GM12878 (cell line): ENCODE results near the gene LETMD1. TPM values are rescaled to one million over a fixed set of nuclear protein-coding genes. Genes with fewer than 3 reads are reported as not detected.

Source experiments
- ATAC-seq: fragments of 200-7000 bp; cut with Tn5 transposase; 3 replicates; pipeline ENCODE4 v1.9.1; 2020; ENCODE audit warnings: mild to moderate bottlenecking, moderate library complexity
- BruUV-seq: library from RNA; stranded (reverse); fragments of 400-500 nt; replicated peaks from 2 replicates; lab custom pipeline; 2021; lab: Mats Ljungman, UMichigan
- CTCF ChIA-PET: fragments of 300-600 bp; sonication (Branson Sonifier 250); formaldehyde crosslinking; extraction: SDS; loops from one replicate; lab custom pipeline; 2021; ENCODE audit warnings: inconsistent platforms; lab: Yijun Ruan, JAX
- POLR2A ChIA-PET: fragments of 350-600 bp; formaldehyde crosslinking; extraction: SDS; loops from one replicate; lab custom pipeline; 2021; ENCODE audit warnings: inconsistent platforms; lab: Charles Lee
- RAD21 ChIA-PET: fragments of 300-600 bp; sonication (Branson Sonifier 250); formaldehyde crosslinking; loops from one replicate; lab custom pipeline; 2023; ENCODE audit warnings: antibody characterized with exemption; ENCODE audit not compliant: unreplicated experiment; lab: Charles Lee
- SMC1A ChIA-PET: fragments of 300-600 bp; sonication (Branson Sonifier 250); formaldehyde crosslinking; loops from one replicate; lab custom pipeline; 2023; ENCODE audit not compliant: unreplicated experiment, uncharacterized antibody; lab: Charles Lee
- DNase-seq: peaks from one replicate; pipeline ENCODE4 v3.0.0-alpha.2; 2011; ENCODE audit warnings: low read depth, low spot score
- FAIRE-seq: peaks from 3 replicates; lab custom pipeline; 2011; peaks lifted over from hg19 to GRCh38; lab: Jason Lieb, UNC
- H2AFZ ChIP-seq: 2 replicates; pipeline ENCODE4 v1.6.0; 2011; ENCODE audit warnings: low read depth, low read length, control low read depth; ENCODE audit not compliant: control insufficient read depth
- H3K27ac ChIP-seq: 2 replicates; pipeline ENCODE4 v1.5.1; 2011; ENCODE audit warnings: control low read depth; ENCODE audit not compliant: control insufficient read depth, insufficient read depth
- H3K27me3 ChIP-seq, 2 experiments: replicated peaks in 1 of 2; 2 replicates each; pipeline versions ENCODE4 v1.6.0 to v1.6.1; 2011; ENCODE audit warnings: low read length in 1 of 2; ENCODE audit not compliant: control insufficient read depth in 2 of 2, insufficient read depth in 2 of 2
- H3K36me3 ChIP-seq, 2 experiments: 2 replicates each; pipeline ENCODE4 v1.5.1; 2011; ENCODE audit warnings: low read length in 1 of 2; ENCODE audit not compliant: control insufficient read depth in 2 of 2, insufficient read depth in 2 of 2
- H3K4me1 ChIP-seq: 2 replicates; pipeline ENCODE4 v1.6.1; 2011; ENCODE audit warnings: mild to moderate bottlenecking, low read length, moderate library complexity, mixed read lengths; ENCODE audit not compliant: control insufficient read depth, insufficient read depth
- H3K4me2 ChIP-seq: 2 replicates; pipeline ENCODE4 v1.6.0; 2011; ENCODE audit warnings: control low read depth; ENCODE audit not compliant: control insufficient read depth, insufficient read depth
- H3K4me3 ChIP-seq: fragments of 200-600 bp; sonication (generic); 2 replicates; pipeline ENCODE4 v1.5.1; 2016
- H3K79me2 ChIP-seq: 2 replicates; pipeline ENCODE4 v1.6.0; 2011; ENCODE audit warnings: low read length; ENCODE audit not compliant: control insufficient read depth, insufficient read depth
- H3K9ac ChIP-seq: 2 replicates; pipeline ENCODE4 v1.8.0; 2011; ENCODE audit warnings: low read length, control low read depth, mixed read lengths; ENCODE audit not compliant: control insufficient read depth, insufficient read depth
- H3K9me3 ChIP-seq: replicated peaks from 3 replicates; pipeline ENCODE4 v1.5.1; 2011; ENCODE audit warnings: mild to moderate bottlenecking, low read length; ENCODE audit not compliant: control insufficient read depth, insufficient read depth
- H4K20me1 ChIP-seq: 2 replicates; pipeline ENCODE4 v1.6.0; 2011; ENCODE audit not compliant: control insufficient read depth, insufficient read depth
- BCL3 ChIP-seq: IDR thresholded peaks from 2 replicates; pipeline ENCODE4 v1.6.1; 2011; ENCODE audit warnings: borderline replicate concordance, low read depth, mild to moderate bottlenecking, moderate library complexity, low read length; ENCODE audit not compliant: insufficient read depth, poor library complexity, severe bottlenecking
- BRCA1 ChIP-seq: IDR thresholded peaks from 2 replicates; pipeline ENCODE4 v1.6.1; 2011; ENCODE audit warnings: low read depth, low read length, improper control_type of control experiment
- CHD1 ChIP-seq: IDR thresholded peaks from 2 replicates; pipeline ENCODE4 v1.6.1; 2012; ENCODE audit warnings: low read depth, low read length, improper control_type of control experiment
- CHD4 ChIP-seq: fragments of 200-600 bp; sonication (generic); IDR thresholded peaks from 2 replicates; pipeline ENCODE4 v1.6.1; 2016; ENCODE audit warnings: mild to moderate bottlenecking
- CREB1 ChIP-seq: IDR thresholded peaks from 2 replicates; pipeline ENCODE4 v1.6.1; 2012; ENCODE audit warnings: low read depth, mild to moderate bottlenecking, inconsistent platforms
- FOXK2 ChIP-seq: fragments of 450-650 bp; IDR thresholded peaks from 2 replicates; pipeline ENCODE4 v1.6.1; 2017; ENCODE audit warnings: mild to moderate bottlenecking, moderate library complexity
- MAX ChIP-seq: IDR thresholded peaks from 2 replicates; pipeline ENCODE4 v1.6.1; 2012; ENCODE audit warnings: low read depth, low read length, improper control_type of control experiment
- MLLT1 ChIP-seq: fragments of 450-650 bp; IDR thresholded peaks from 2 replicates; pipeline ENCODE4 v1.6.1; 2016; ENCODE audit warnings: mild to moderate bottlenecking
- NFYB ChIP-seq: IDR thresholded peaks from 2 replicates; pipeline ENCODE4 v1.6.1; 2011; ENCODE audit warnings: low read depth, mild to moderate bottlenecking, low read length, improper control_type of control experiment, moderate library complexity; ENCODE audit not compliant: insufficient read depth
- NR2F1 ChIP-seq: fragments of 450-650 bp; conservative IDR thresholded peaks from 2 replicates; pipeline ENCODE4 v1.6.1; 2017; ENCODE audit warnings: mild to moderate bottlenecking
- NRF1 ChIP-seq: conservative IDR thresholded peaks from 2 replicates; pipeline ENCODE4 v1.6.1; 2011; ENCODE audit warnings: mild to moderate bottlenecking, low read depth, low read length, improper control_type of control experiment
- POLR2A ChIP-seq: IDR thresholded peaks from 2 replicates; pipeline ENCODE4 v1.6.1; 2011; ENCODE audit warnings: low read depth, mild to moderate bottlenecking, low read length
- YBX1 ChIP-seq: fragments of 450-650 bp; IDR thresholded peaks from 2 replicates; pipeline ENCODE4 v1.6.1; 2016; ENCODE audit warnings: antibody characterized with exemption
- YY1 ChIP-seq: IDR thresholded peaks from 2 replicates; pipeline ENCODE4 v1.6.1; 2011; ENCODE audit warnings: low read depth, mild to moderate bottlenecking, low read length
- ZBED1 ChIP-seq: IDR thresholded peaks from 2 replicates; pipeline ENCODE4 v1.6.1; 2016; ENCODE audit warnings: borderline replicate concordance
- ZNF24 ChIP-seq: fragments of 450-650 bp; IDR thresholded peaks from 2 replicates; pipeline ENCODE4 v1.6.1; 2017; ENCODE audit warnings: antibody characterized with exemption, mild to moderate bottlenecking
- WGBS: methylation state at CpG from one replicate; pipeline ENCODE4 v1.1.6; 2016; ENCODE audit warnings: low lambda C conversion rate; ENCODE audit not compliant: insufficient replicate concordance, insufficient coverage; ENCODE audit errors: missing lambda C conversion rate; 5-methylcytosine and 5-hydroxymethylcytosine counted together
- in situ Hi-C: fragments of 300-500 bp; cut with MboI; formaldehyde crosslinking; loops from 9 replicates; pipeline ENCODE4 v1.14.3; 2018; ENCODE audit warnings: mixed read lengths
- intact Hi-C: fragments of 100-400 bp; cut with micrococcal nuclease; formaldehyde crosslinking; loops from one replicate; pipeline ENCODE4 v1.14.2; 2022; ENCODE audit not compliant: unreplicated experiment
- polyA plus RNA-seq, 11 experiments: library from polyadenylated mRNA; depleted of rRNA in 4 of 11; unstranded in 6 of 11; stranded (reverse) in 5 of 11; fragments of >200 nt; fragmentation: Nextera tagmentation in 4 of 11; fragmentation: Illumina TruSeq in 1 of 11; extraction: Ambion mirVana in 4 of 11; extraction: Trizol in 1 of 11; gene quantifications; 1 replicate in 1 of 11; 2 replicates in 10 of 11; pipeline versions ENCODE4 v1.2.1 to v1.2.3, GENCODE V29; 2011 to 2016; ENCODE audit warnings: inconsistent platforms in 2 of 11, missing spikeins in 2 of 11, low read depth in 1 of 11
- total RNA-seq, 4 experiments: library from RNA; depleted of rRNA in 3 of 4; stranded (reverse); fragments of >200 nt in 3 of 4; fragmentation: Illumina TruSeq in 1 of 4; extraction: Trizol in 1 of 4; gene quantifications; 2 replicates each; pipeline versions ENCODE4 v1.2.1 to v1.2.3, GENCODE V29; 2013 to 2021

LETMD1 gene
- total and polyA plus RNA-seq, 10 of the 15 experiments (the other 5 are each of a cell fraction or from before 2014, with no cell fraction given), result 30.3 to 116 (median 51.5) TPM

GRCh38 chr12:51062631-51063397, 14.7 kb downstream of the LETMD1 start:
- no TSS peak for BruUV-seq
- SMC1A ChIA-PET, result interaction anchor here (0.6 to 1.1 kb wide), 2 partner anchors 199 to 362 kb away, joined by 3 to 4 read pairs; no protein-coding TSS in a partner anchor

More at GRCh38 chr12:51062631-51063397, 14.7 kb downstream of the LETMD1 start:
- Histone ChIP-seq H3K4me3 (no peak overlapping the region), H3K27ac (no peak overlapping the region), H3K27me3 (no peaks in the 10 kb centered on the region), H2AFZ (no peak overlapping the region), H3K36me3 (peaks cover 12 to 38% of the 10 kb centered on the region in 2 experiments), H4K20me1 (no peaks in the 10 kb centered on the region), H3K4me2 (no peak overlapping the region), H3K9me3 (no peaks in the 10 kb centered on the region), H3K4me1 (no peaks in the 10 kb centered on the region), H3K9ac (no peak overlapping the region), H3K79me2 (no peaks in the 10 kb centered on the region)
- in situ Hi-C loops (no loop called here), intact Hi-C loops (no loop called here)
- ChIA-PET RAD21 (no interaction called here), POLR2A (interaction anchor here (0.6 to 1.5 kb wide), 2 partner anchors 20 to 294 kb away, joined by 3 to 5 read pairs; partner anchors contain the start of gene CSRNP2), CTCF (interaction anchor here (0.6 to 1.3 kb wide), 4 partner anchors 11 to 278 kb away, joined by 3 to 8 read pairs (median 4); partner anchors contain the start of gene LETMD1)
- no peak for FAIRE-seq
- 89% methylated on average over 9 of the region's 9 CpGs for WGBS
- no peak for DNase-seq
- ATAC-seq, result no peak
- no peak for TF ChIP-seq CHD1
- no peak for TF ChIP-seq NR2F1
- no peak for TF ChIP-seq MLLT1
- no peak for TF ChIP-seq NRF1
- no peak for TF ChIP-seq ZNF24
- no peak for TF ChIP-seq YBX1
- TF ChIP-seq POLR2A, result no peak
- TF ChIP-seq FOXK2, result no peak
- no peak for TF ChIP-seq CHD4
- no peak for TF ChIP-seq MAX
- TF ChIP-seq NFYB, result no peak
- no peak for TF ChIP-seq CREB1
- no peak for TF ChIP-seq BRCA1
- no peak for TF ChIP-seq YY1
- TF ChIP-seq BCL3, result no peak
- TF ChIP-seq ZBED1, result no peak
